ENCODE measurements around the gene ACOX1.

- TF ChIP-seq ZNF639 (CRISPR knock-in tag; conservative IDR thresholded peaks at IDR 0.05) (no peak), CTCF (CRISPR knock-in tag; IDR thresholded peaks at IDR 0.05) (no peak), CBFB (CRISPR knock-in tag; IDR thresholded peaks at IDR 0.05) (no peak), SP1 (IDR thresholded peaks at IDR 0.05) (no peak), SP1 (CRISPR knock-in tag; IDR thresholded peaks at IDR 0.05) (no peak), ZNF121 (CRISPR knock-in tag; IDR thresholded peaks at IDR 0.05) (no peak), MAFG (CRISPR knock-in tag; IDR thresholded peaks at IDR 0.05) (no peak), IRF1 (CRISPR knock-in tag; IDR thresholded peaks at IDR 0.05; ENCODE audit: low read depth) (no peak), POLR2A (IDR thresholded peaks at IDR 0.05; ENCODE audit: insufficient read depth in 1 of 2, low read depth in 2 of 2, low read length in 2 of 2) (no peak), POLR2AphosphoS5 (IDR thresholded peaks at IDR 0.05; ENCODE audit: low read depth, low read length) (no peak), JUN (CRISPR knock-in tag; IDR thresholded peaks at IDR 0.05) (no peak), ELF1 (CRISPR knock-in tag; IDR thresholded peaks at IDR 0.05) (no peak), SMC3 (IDR thresholded peaks at IDR 0.05; ENCODE audit: low read length) (no peak)
Measured at GRCh38 chr17:76002100-76002499, 23.1 kb upstream of the ACOX1 start.
